Effector memory CD4-positive, alpha-beta T cell (primary cell): Measurements from ENCODE around the gene IRAK1BP1.
"Not testable (repeated sequence)": the region's sequence is repeated elsewhere in the genome, so short reads cannot be mapped to it uniquely, and the experiment has no call there.

ENCODE experiments used
- DNase-seq, 3 donors: peaks; one replicate each; pipeline ENCODE4 v3.0.0-alpha.2; 2020
- H3K27ac ChIP-seq: 2 replicates; pipeline ENCODE4 v1.7.0; 2013; ENCODE audit warnings: mild to moderate bottlenecking, low read length, moderate library complexity; ENCODE audit not compliant: insufficient read depth, poor library complexity, severe bottlenecking
- H3K27me3 ChIP-seq: replicated peaks from 2 replicates; pipeline ENCODE4 v1.7.0; 2013; ENCODE audit warnings: mild to moderate bottlenecking, low read length; ENCODE audit not compliant: insufficient read depth, control insufficient read depth, poor library complexity, severe bottlenecking
- H3K36me3 ChIP-seq: 2 replicates; pipeline ENCODE4 v1.7.0; 2013; ENCODE audit warnings: mild to moderate bottlenecking, low read length, moderate library complexity; ENCODE audit not compliant: control insufficient read depth, insufficient read depth
- H3K4me1 ChIP-seq: 2 replicates; pipeline ENCODE4 v1.7.0; 2013; ENCODE audit warnings: low read length, mild to moderate bottlenecking; ENCODE audit not compliant: control insufficient read depth, insufficient read depth, poor library complexity, severe bottlenecking
- H3K4me3 ChIP-seq: 2 replicates; pipeline ENCODE4 v1.7.0; 2013; ENCODE audit warnings: low read length, low read depth, mild to moderate bottlenecking; ENCODE audit not compliant: insufficient read depth, poor library complexity, severe bottlenecking
- H3K9me3 ChIP-seq: 2 replicates; pipeline ENCODE4 v1.7.0; 2013; ENCODE audit warnings: mild to moderate bottlenecking, low read length, moderate library complexity; ENCODE audit not compliant: control insufficient read depth

Gene IRAK1BP1

DNA sequence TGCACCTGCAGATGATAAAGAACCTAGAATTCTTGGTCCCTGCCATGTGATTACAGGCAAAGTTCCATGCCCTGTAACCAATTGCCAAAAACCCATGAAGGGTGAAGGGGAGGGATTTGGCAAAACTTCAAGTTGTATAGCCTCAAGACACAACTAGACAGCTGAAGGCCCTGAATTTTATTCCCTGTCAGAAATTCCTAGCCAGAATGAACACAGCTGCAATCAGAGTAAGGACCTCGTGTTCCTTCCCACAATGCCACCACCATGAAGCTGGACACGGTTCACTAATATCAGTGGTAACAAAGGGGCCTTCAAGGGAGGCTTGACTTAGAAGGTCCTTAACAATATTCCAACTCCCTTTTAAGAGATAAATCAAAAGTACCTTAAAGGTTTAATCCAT lies 22.5 kb upstream of the IRAK1BP1 start:
- Histone ChIP-seq H3K9me3 (no peaks in the 10 kb centered on the region), H3K27ac (no peak overlapping the region), H3K4me3 (no peak overlapping the region), H3K36me3 (no peaks in the 10 kb centered on the region), H3K27me3 (no peaks in the 10 kb centered on the region), H3K4me1 (no peaks in the 10 kb centered on the region)
- DNase-seq = no peak

DNA sequence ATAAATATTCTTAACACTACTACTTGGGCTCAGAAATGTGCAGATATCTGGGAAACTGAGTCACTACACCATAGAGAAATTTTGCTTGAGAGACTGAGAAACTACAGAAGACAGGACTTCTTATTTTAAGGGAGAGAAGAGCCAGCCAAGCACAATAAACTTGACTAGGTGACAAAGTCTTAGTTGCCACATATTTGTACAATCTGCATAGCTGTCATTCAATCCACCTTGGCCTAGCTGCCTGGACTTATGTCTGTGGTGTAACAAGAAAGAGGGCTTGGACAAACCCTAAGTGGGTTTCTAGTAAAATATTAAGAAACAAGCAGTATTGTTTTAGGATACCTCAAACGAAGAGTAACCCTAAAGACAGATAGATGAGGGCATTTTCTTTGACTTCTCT lies 21.8 kb upstream of the IRAK1BP1 start:
- Histone ChIP-seq H3K4me3 (no peak overlapping the region), H3K27ac (no peak overlapping the region), H3K9me3 (no peaks in the 10 kb centered on the region), H3K4me1 (no peaks in the 10 kb centered on the region), H3K36me3 (no peaks in the 10 kb centered on the region), H3K27me3 (no peaks in the 10 kb centered on the region)
- no peak for DNase-seq

DNA sequence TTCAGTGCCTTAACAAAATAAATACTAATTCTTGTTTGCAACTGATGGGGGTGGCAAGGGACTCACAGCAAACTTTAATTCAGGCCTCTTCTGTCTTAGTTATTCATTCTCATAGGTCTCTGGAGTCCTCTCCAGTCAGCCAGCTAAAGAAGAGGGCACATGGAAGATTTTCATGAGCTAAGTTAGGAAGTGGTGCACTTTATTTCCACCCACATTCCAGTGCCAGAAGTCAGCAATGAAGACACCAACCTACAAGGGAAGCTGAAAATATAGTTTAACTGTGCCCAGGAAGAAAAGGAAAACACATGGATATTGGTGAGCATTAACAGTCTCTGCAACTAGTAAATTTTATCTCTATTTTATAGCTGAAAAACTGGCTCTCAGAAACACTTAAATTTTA lies 16.7 kb upstream of the IRAK1BP1 start:
- Histone ChIP-seq H3K4me1 (no peaks in the 10 kb centered on the region), H3K9me3 (no peaks in the 10 kb centered on the region), H3K27ac (no peak overlapping the region), H3K4me3 (no peak overlapping the region), H3K27me3 (no peaks in the 10 kb centered on the region), H3K36me3 (no peaks in the 10 kb centered on the region)
- no peak for DNase-seq

DNA sequence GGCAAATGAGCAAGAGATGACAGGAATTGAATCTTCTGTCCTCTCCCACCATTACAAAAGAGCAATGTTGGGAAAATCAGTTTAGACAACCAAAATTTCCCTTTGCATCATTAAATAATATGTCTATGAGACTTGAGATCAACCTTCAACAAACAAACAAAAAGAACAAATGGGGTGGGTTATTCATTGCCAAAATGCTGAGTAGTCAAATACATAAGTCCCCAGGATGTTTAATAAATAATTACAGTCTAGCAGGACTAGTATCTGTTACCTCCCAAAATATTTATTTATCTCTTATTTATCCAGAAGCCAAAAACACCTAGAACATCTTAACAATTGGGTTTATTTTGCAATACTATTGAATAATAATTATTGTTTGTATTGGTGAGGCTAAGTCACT lies 16.2 kb upstream of the IRAK1BP1 start:
- Histone ChIP-seq H3K27ac (no peak overlapping the region), H3K27me3 (no peaks in the 10 kb centered on the region), H3K4me3 (no peak overlapping the region), H3K36me3 (no peaks in the 10 kb centered on the region), H3K4me1 (no peaks in the 10 kb centered on the region), H3K9me3 (no peaks in the 10 kb centered on the region)
- DNase-seq = no peak

DNA sequence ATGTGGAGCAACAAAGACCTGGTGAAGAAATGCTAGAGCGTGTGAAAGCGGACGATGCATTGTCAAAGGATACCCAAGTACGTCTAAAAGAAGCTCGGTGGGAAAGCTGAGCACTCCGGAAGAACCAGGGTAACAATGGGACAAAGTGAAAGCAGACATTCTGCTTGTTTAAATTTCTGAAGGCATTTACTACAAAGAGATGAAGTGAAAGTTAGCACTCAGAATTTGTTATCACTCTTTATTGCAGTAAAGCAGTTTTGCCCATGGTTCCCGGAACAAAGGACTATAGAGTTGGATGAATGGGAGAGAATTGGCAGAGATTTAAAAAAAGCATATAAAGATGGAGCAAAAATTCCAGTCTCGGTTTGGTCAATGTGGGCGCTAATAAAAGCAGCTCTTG lies 12.8 kb upstream of the IRAK1BP1 start:
- Histone ChIP-seq H3K27ac (no peak overlapping the region), H3K9me3 (no peaks in the 10 kb centered on the region), H3K36me3 (no peaks in the 10 kb centered on the region), H3K4me1 (no peaks in the 10 kb centered on the region), H3K4me3 (no peak overlapping the region), H3K27me3 (no peaks in the 10 kb centered on the region)
- no peak for DNase-seq

DNA sequence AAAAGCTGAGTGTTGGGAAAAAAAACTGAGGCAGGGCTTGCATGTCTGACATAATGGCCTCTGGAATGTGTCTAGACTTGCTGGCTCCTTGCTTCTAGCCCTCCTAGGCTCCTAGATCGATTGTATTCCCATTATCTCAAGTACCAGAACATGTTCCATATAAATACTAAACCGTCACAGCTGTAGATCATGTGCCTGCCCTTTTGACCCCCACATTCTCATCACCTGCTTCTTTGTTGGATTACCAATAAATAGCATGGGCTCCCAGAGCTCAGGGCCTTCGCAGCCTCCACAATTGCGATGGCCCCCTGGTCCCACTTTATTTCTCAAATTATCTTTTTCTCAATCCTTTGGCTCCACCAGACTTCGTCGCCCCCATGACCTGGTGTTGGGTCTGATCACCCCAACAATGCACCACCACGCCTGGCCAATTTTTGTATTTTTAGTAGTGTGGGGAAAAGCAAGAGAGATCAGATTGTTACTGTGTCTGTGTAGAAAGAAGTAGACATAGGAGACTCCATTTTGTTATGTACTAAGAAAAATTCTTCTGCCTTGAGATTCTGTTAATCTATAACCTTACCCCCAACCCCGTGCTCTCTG lies 8.9 kb upstream of the IRAK1BP1 start:
- H3K4me3 ChIP-seq, H3K9me3 ChIP-seq, H3K4me1 ChIP-seq, DNase-seq, H3K36me3 ChIP-seq, H3K27me3 ChIP-seq, H3K27ac ChIP-seq: not testable (repeated sequence)

DNA sequence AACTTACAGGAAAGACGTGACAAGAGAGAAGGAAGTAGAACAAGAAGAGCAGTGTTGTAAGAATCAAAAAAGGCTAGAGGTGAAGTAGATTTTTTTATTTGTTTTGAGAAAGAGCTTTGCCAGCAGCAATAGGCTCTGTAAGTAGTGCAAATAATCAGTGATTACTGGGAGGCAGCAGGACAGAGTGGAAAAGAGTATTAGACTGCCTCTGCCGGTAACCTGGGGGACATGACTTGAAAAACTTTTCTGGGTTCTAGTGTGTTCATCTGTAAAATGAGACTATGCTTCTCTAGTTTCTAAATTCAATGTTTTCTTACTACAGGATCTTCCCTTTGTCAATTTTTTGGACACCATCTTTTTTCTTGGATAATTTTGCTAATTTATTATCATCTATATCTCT lies 5.8 kb upstream of the IRAK1BP1 start:
- DNase-seq = no peak

DNA sequence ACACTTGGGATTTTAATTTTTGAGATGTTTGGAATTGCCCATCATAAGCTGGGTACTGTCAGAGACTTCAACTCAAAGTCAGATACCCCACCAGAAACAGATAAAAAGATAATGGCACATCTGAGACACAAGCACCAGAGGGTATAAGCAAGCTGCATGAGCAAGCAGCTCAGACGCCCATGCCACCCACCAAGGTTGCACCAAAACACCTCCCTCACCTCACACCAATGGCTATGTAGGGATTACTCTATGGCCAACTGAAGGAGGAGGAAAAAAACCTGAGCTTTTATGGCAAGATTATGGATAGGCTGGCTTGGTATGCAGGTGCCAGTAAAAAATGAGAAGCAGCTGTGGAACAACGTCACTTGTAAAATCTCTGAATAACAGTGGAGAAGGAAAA lies 3.8 kb upstream of the IRAK1BP1 start:
- Histone ChIP-seq H3K27ac (no peak overlapping the region), H3K4me3 (no peak overlapping the region), H3K9me3 (no peaks in the 10 kb centered on the region), H3K36me3 (no peaks in the 10 kb centered on the region), H3K27me3 (no peaks in the 10 kb centered on the region), H3K4me1 (peaks cover 5% of the 10 kb centered on the region)
- no peak for DNase-seq

More for the DNA sequence above, 5.8 kb upstream of the IRAK1BP1 start:
- Histone ChIP-seq H3K36me3 (no peaks in the 10 kb centered on the region), H3K4me3 (no peak overlapping the region), H3K9me3 (no peaks in the 10 kb centered on the region), H3K27ac (no peak overlapping the region), H3K27me3 (no peaks in the 10 kb centered on the region), H3K4me1 (no peaks in the 10 kb centered on the region)

DNA sequence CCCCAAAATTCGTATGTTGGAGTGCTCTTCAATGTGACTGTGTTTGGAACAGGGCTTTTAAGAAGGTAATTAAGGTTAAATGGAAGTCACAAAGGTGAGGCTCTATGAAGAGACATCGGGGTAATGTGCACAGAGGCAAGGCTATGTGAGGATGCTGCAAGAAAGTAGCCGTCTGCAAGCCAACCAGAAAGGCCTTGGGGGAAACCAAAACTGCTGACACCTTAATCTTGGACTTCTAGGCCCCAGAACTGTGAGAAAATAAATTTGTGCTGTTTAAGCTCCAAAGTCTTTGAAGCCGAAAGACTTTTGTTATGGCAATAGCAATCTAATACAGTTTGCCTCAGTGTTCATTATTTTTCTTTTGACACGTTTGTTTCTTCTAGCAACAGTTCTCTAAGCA lies 2.4 kb upstream of the IRAK1BP1 start:
- Histone ChIP-seq H3K27ac (no peak overlapping the region), H3K27me3 (no peaks in the 10 kb centered on the region), H3K36me3 (no peaks in the 10 kb centered on the region), H3K9me3 (no peaks in the 10 kb centered on the region), H3K4me1 (peaks cover 5% of the 10 kb centered on the region), H3K4me3 (no peak overlapping the region)
- DNase-seq = no peak

DNA sequence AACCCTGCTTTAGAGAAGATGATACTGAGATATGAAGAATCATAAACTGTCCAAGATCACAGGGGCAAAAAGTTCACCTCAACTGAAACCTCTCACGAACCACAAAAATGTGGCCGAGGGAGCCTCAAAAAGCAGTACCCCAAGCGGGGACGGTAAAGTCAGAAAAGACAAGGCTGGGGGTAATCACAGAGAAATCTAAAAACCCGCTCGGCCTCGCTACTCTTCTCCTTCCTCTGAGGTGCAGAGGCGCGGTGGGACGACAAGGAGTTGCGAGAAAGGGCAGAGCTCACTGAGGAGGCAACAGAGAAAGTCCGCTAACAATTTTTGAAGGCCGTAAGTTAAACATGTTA lies 356 bp upstream of the IRAK1BP1 start:
- peak in 1 of 3 donors; percentile 0 for DNase-seq
- Histone ChIP-seq H3K27ac (no peak overlapping the region), H3K9me3 (no peaks in the 10 kb centered on the region), H3K36me3 (no peaks in the 10 kb centered on the region), H3K4me3 (peak overlapping the region; percentile 87), H3K4me1 (peaks cover 5% of the 10 kb centered on the region), H3K27me3 (no peaks in the 10 kb centered on the region)

DNA sequence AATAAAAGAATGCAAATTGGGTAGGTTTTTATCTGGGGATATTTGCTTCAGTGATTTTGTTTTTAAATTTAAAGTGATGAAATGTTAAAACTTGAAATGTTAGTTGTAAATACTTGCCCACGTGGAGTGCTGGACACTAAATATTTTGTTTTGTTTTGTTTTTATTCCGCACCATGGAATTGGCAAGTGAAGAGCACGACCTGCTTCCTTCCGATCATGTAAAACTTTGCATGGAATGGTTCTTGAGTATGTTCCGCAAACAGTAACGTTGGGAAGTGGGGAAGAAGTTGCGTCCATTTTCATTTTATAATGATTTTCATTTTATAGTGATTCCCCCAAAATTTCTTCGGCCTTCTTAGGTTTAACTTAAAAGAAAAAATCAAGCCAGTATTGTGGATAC lies 765 bp downstream of the IRAK1BP1 start:
- DNase-seq = no peak
- no peaks in the 10 kb centered on the region for H3K27me3 ChIP-seq
- no peaks in the 10 kb centered on the region for H3K9me3 ChIP-seq
- H3K27ac ChIP-seq = peak overlapping the region; percentile 67
- peaks cover 5% of the 10 kb centered on the region for H3K4me1 ChIP-seq
- H3K36me3 ChIP-seq = no peaks in the 10 kb centered on the region
- peak overlapping the region; percentile 87 for H3K4me3 ChIP-seq
